ENCODE measurements around the gene DPY19L1.
"Not testable (repeated sequence)": the region's sequence is repeated elsewhere in the genome, so short reads cannot be mapped to it uniquely, and the experiment has no call there.

GRCh38 chr7:34919038-34919437 is 118.2 kb downstream of the DPY19L1 start:
- TF ChIP-seq, protein P1, sequence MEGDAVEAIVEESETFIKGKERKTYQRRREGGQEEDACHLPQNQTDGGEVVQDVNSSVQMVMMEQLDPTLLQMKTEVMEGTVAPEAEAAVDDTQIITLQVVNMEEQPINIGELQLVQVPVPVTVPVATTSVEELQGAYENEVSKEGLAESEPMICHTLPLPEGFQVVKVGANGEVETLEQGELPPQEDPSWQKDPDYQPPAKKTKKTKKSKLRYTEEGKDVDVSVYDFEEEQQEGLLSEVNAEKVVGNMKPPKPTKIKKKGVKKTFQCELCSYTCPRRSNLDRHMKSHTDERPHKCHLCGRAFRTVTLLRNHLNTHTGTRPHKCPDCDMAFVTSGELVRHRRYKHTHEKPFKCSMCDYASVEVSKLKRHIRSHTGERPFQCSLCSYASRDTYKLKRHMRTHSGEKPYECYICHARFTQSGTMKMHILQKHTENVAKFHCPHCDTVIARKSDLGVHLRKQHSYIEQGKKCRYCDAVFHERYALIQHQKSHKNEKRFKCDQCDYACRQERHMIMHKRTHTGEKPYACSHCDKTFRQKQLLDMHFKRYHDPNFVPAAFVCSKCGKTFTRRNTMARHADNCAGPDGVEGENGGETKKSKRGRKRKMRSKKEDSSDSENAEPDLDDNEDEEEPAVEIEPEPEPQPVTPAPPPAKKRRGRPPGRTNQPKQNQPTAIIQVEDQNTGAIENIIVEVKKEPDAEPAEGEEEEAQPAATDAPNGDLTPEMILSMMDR (IDR thresholded peaks at IDR 0.05 in 4 of 5, conservative IDR thresholded peaks at IDR 0.05 in 1 of 5) = not testable (repeated sequence)
- not testable (repeated sequence) for TF ChIP-seq POLR2A (IDR thresholded peaks at IDR 0.05)
